Measurements from ENCODE around the gene ADRB2.

ADRB2 gene

GRCh38 chr5:148806520-148806931 is 19.9 kb upstream of the ADRB2 start:
- H3K27me3 ChIP-seq (ENCODE audit: control insufficient read depth, insufficient read depth, low read length), result no peaks in the 10 kb centered on the region
- H3K36me3 ChIP-seq (ENCODE audit: insufficient read depth, low read length), result no peaks in the 10 kb centered on the region
- H3K4me1 ChIP-seq (ENCODE audit: control insufficient read depth, insufficient read depth, low read length), result peaks cover 18% of the 10 kb centered on the region
- no peak overlapping the region for H3K4me3 ChIP-seq (ENCODE audit: low read length)
- H3K4me2 ChIP-seq (ENCODE audit: low read length), result no peak overlapping the region
- H3K9ac ChIP-seq (ENCODE audit: low read depth, low read length), result no peak overlapping the region
- no peaks in the 10 kb centered on the region for H3K9me3 ChIP-seq (replicated peaks; ENCODE audit: low read length)

GRCh38 chr5:148807851-148808250 is 18.6 kb upstream of the ADRB2 start:
- Histone ChIP-seq H3K4me3 (ENCODE audit: low read length) (no peak overlapping the region), H3K4me2 (ENCODE audit: low read length) (no peak overlapping the region), H3K4me1 (ENCODE audit: control insufficient read depth, insufficient read depth, low read length) (peaks cover 18% of the 10 kb centered on the region), H3K9me3 (replicated peaks; ENCODE audit: low read length) (no peaks in the 10 kb centered on the region), H3K9ac (ENCODE audit: low read depth, low read length) (no peak overlapping the region), H3K36me3 (ENCODE audit: insufficient read depth, low read length) (no peaks in the 10 kb centered on the region), H3K27me3 (ENCODE audit: control insufficient read depth, insufficient read depth, low read length) (no peaks in the 10 kb centered on the region)

- Histone ChIP-seq H3K27me3 (ENCODE audit: control insufficient read depth, insufficient read depth, low read length) (no peaks in the 10 kb centered on the region), H3K4me1 (ENCODE audit: control insufficient read depth, insufficient read depth, low read length) (peaks cover 18% of the 10 kb centered on the region), H3K9me3 (replicated peaks; ENCODE audit: low read length) (no peaks in the 10 kb centered on the region), H3K36me3 (ENCODE audit: insufficient read depth, low read length) (no peaks in the 10 kb centered on the region), H3K4me2 (ENCODE audit: low read length) (no peak overlapping the region), H3K4me3 (ENCODE audit: low read length) (no peak overlapping the region), H3K9ac (ENCODE audit: low read depth, low read length) (no peak overlapping the region)
These were observed 17.4 kb upstream of the ADRB2 start for GRCh38 chr5:148808864-148809642.

DNA sequence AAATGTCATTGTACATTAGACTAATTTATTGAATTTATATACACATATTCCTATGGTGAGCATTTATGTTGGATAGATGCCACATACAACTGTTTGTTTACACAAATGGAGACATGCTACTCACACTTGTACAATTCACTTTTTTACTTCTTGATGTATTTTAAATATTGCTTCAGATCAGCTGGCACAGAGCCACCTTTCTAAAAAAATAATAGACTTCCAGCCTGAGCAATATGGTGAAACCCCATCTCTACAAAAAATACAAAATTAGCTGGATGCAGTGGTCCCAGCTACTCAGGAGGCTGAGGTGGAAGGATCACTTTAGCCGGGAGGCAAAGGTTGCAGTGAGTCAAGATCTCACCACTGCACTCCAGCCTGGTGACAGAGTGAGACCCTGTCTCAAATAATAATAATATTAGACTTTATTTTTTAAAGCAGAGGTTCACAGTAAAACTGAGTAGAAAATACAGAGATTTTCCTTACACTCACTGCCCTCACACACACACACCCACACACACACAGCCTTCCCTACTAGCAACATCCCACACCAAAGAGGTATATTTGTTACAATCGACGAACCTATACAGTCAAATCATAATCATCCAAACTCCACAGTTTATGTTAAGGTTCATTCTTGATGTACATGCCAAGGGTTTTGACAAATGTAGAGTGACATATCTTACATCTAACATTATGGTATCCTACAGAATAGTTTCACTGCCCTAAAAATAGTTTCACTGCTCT is 16.5 kb upstream of the ADRB2 start:
- Histone ChIP-seq H3K4me2 (ENCODE audit: low read length) (no peak overlapping the region), H3K9me3 (replicated peaks; ENCODE audit: low read length) (no peaks in the 10 kb centered on the region), H3K36me3 (ENCODE audit: insufficient read depth, low read length) (no peaks in the 10 kb centered on the region), H3K27me3 (ENCODE audit: control insufficient read depth, insufficient read depth, low read length) (no peaks in the 10 kb centered on the region), H3K9ac (ENCODE audit: low read depth, low read length) (no peak overlapping the region), H3K4me3 (ENCODE audit: low read length) (no peak overlapping the region), H3K4me1 (ENCODE audit: control insufficient read depth, insufficient read depth, low read length) (peaks cover 17% of the 10 kb centered on the region)

DNA sequence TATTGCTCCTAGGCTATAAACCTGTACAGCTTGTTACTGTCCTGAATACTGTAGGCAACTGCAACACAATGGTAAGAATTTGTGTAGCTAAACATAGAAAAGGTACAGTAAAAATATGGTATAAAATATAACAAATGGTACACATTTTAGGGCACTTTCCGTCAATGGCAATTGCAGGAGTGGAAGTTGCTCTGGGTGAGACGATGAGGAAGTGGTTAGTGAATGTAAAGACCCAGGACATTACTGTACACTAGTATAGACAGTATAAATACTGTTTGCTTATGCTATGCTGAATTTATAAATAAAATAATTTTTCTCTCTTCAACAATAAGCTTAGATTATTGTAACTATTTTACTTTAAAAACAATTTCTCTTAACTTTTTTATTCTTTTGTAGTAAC is 15.6 kb upstream of the ADRB2 start:
- no peak overlapping the region for H3K4me3 ChIP-seq (ENCODE audit: low read length)
- H3K36me3 ChIP-seq (ENCODE audit: insufficient read depth, low read length), result no peaks in the 10 kb centered on the region
- H3K9ac ChIP-seq (ENCODE audit: low read depth, low read length), result no peak overlapping the region
- H3K27me3 ChIP-seq (ENCODE audit: control insufficient read depth, insufficient read depth, low read length), result no peaks in the 10 kb centered on the region
- peaks cover 8% of the 10 kb centered on the region for H3K4me1 ChIP-seq (ENCODE audit: control insufficient read depth, insufficient read depth, low read length)
- H3K4me2 ChIP-seq (ENCODE audit: low read length), result no peak overlapping the region
- H3K9me3 ChIP-seq (replicated peaks; ENCODE audit: low read length), result no peaks in the 10 kb centered on the region

- Histone ChIP-seq H3K4me3 (ENCODE audit: low read length) (no peak overlapping the region), H3K27me3 (ENCODE audit: control insufficient read depth, insufficient read depth, low read length) (no peaks in the 10 kb centered on the region), H3K9me3 (replicated peaks; ENCODE audit: low read length) (no peaks in the 10 kb centered on the region), H3K9ac (ENCODE audit: low read depth, low read length) (no peak overlapping the region), H3K36me3 (ENCODE audit: insufficient read depth, low read length) (no peaks in the 10 kb centered on the region), H3K4me2 (ENCODE audit: low read length) (no peak overlapping the region), H3K4me1 (ENCODE audit: control insufficient read depth, insufficient read depth, low read length) (no peaks in the 10 kb centered on the region)
These were observed 14.7 kb upstream of the ADRB2 start for GRCh38 chr5:148811756-148812155.

- Histone ChIP-seq H3K4me3 (ENCODE audit: low read length) (no peak overlapping the region), H3K27me3 (ENCODE audit: control insufficient read depth, insufficient read depth, low read length) (no peaks in the 10 kb centered on the region), H3K36me3 (ENCODE audit: insufficient read depth, low read length) (no peaks in the 10 kb centered on the region), H3K9me3 (replicated peaks; ENCODE audit: low read length) (no peaks in the 10 kb centered on the region), H3K4me1 (ENCODE audit: control insufficient read depth, insufficient read depth, low read length) (no peaks in the 10 kb centered on the region), H3K9ac (ENCODE audit: low read depth, low read length) (no peak overlapping the region), H3K4me2 (ENCODE audit: low read length) (no peak overlapping the region)
These were observed 11.3 kb upstream of the ADRB2 start for GRCh38 chr5:148815086-148815485.

DNA sequence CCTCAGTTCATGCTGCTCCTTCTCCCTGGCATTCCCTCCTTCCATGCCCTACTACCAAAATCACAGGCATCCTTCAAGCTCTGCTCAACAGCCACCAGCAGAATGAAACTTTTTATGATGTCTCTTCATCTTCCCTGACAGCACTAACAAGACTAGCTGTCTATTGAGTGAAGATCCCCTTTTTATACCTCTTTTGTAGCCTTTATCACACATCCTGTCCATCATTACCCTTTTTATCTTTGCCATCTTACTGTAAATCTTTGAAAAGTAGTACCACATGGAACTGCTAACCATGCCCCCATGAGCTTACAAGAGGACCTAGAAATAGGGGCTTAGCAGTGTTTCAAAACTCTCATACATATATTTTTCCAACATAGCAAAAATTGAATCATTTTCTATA is 10.8 kb upstream of the ADRB2 start:
- no peaks in the 10 kb centered on the region for H3K27me3 ChIP-seq (ENCODE audit: control insufficient read depth, insufficient read depth, low read length)
- H3K4me2 ChIP-seq (ENCODE audit: low read length), result no peak overlapping the region
- H3K36me3 ChIP-seq (ENCODE audit: insufficient read depth, low read length), result no peaks in the 10 kb centered on the region
- no peak overlapping the region for H3K9ac ChIP-seq (ENCODE audit: low read depth, low read length)
- H3K4me3 ChIP-seq (ENCODE audit: low read length), result no peak overlapping the region
- H3K9me3 ChIP-seq (replicated peaks; ENCODE audit: low read length), result no peaks in the 10 kb centered on the region
- no peaks in the 10 kb centered on the region for H3K4me1 ChIP-seq (ENCODE audit: control insufficient read depth, insufficient read depth, low read length)

GRCh38 chr5:148816357-148816756 is 10.1 kb upstream of the ADRB2 start:
- H3K4me3 ChIP-seq (ENCODE audit: low read length), result no peak overlapping the region
- no peak overlapping the region for H3K4me2 ChIP-seq (ENCODE audit: low read length)
- no peaks in the 10 kb centered on the region for H3K27me3 ChIP-seq (ENCODE audit: control insufficient read depth, insufficient read depth, low read length)
- no peaks in the 10 kb centered on the region for H3K9me3 ChIP-seq (replicated peaks; ENCODE audit: low read length)
- H3K36me3 ChIP-seq (ENCODE audit: insufficient read depth, low read length), result no peaks in the 10 kb centered on the region
- H3K9ac ChIP-seq (ENCODE audit: low read depth, low read length), result no peak overlapping the region
- no peaks in the 10 kb centered on the region for H3K4me1 ChIP-seq (ENCODE audit: control insufficient read depth, insufficient read depth, low read length)

DNA sequence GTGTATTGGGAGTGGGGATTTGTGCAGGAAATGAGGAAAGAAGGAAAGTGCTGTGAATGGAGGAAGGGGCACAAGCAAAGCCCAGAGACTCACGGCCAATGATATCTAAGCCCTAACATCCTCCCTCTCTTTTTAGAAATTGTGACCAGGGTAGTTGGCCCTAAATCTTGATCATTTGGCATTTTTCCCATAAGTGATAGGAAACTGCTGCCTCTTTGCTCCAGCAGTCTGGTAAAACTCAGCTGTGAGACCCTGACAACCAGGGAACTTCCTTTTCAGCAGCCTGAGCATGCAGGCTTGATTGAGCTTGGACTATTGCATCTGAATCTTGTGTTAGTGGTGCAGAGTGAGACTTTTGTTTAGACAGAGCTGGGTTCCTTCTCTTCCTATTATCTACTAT is 9.6 kb upstream of the ADRB2 start:
- Histone ChIP-seq H3K9me3 (replicated peaks; ENCODE audit: low read length) (no peaks in the 10 kb centered on the region), H3K27me3 (ENCODE audit: control insufficient read depth, insufficient read depth, low read length) (no peaks in the 10 kb centered on the region), H3K36me3 (ENCODE audit: insufficient read depth, low read length) (no peaks in the 10 kb centered on the region), H3K9ac (ENCODE audit: low read depth, low read length) (no peak overlapping the region), H3K4me3 (ENCODE audit: low read length) (no peak overlapping the region), H3K4me1 (ENCODE audit: control insufficient read depth, insufficient read depth, low read length) (no peaks in the 10 kb centered on the region), H3K4me2 (ENCODE audit: low read length) (no peak overlapping the region)

GRCh38 chr5:148817606-148818005 is 8.8 kb upstream of the ADRB2 start:
- no peaks in the 10 kb centered on the region for H3K9me3 ChIP-seq (replicated peaks; ENCODE audit: low read length)
- no peak overlapping the region for H3K4me3 ChIP-seq (ENCODE audit: low read length)
- H3K9ac ChIP-seq (ENCODE audit: low read depth, low read length), result no peak overlapping the region
- no peaks in the 10 kb centered on the region for H3K36me3 ChIP-seq (ENCODE audit: insufficient read depth, low read length)
- no peaks in the 10 kb centered on the region for H3K4me1 ChIP-seq (ENCODE audit: control insufficient read depth, insufficient read depth, low read length)
- no peaks in the 10 kb centered on the region for H3K27me3 ChIP-seq (ENCODE audit: control insufficient read depth, insufficient read depth, low read length)
- no peak overlapping the region for H3K4me2 ChIP-seq (ENCODE audit: low read length)

Measured in skeletal muscle satellite cell (primary cell).